ENCODE measurements around the gene BEGAIN. TPM values are rescaled to one million over a fixed set of nuclear protein-coding genes. Genes with fewer than 3 reads are reported as not detected.

Gene BEGAIN
- total RNA-seq, 4 donors from 2014 or later, result 0.25 to 2.2 (median 1.6) TPM

GRCh38 chr14:100588671-100589070 lies 1.5 kb upstream of the BEGAIN start:
- DNase-seq (ENCODE audit: low spot score in 2 of 2), result peak in 1 of 2 donors; percentile 73
- no peak overlapping the region for H3K4me3 ChIP-seq (ENCODE audit: low read depth, poor library complexity, severe bottlenecking)
- TF ChIP-seq, protein P1, sequence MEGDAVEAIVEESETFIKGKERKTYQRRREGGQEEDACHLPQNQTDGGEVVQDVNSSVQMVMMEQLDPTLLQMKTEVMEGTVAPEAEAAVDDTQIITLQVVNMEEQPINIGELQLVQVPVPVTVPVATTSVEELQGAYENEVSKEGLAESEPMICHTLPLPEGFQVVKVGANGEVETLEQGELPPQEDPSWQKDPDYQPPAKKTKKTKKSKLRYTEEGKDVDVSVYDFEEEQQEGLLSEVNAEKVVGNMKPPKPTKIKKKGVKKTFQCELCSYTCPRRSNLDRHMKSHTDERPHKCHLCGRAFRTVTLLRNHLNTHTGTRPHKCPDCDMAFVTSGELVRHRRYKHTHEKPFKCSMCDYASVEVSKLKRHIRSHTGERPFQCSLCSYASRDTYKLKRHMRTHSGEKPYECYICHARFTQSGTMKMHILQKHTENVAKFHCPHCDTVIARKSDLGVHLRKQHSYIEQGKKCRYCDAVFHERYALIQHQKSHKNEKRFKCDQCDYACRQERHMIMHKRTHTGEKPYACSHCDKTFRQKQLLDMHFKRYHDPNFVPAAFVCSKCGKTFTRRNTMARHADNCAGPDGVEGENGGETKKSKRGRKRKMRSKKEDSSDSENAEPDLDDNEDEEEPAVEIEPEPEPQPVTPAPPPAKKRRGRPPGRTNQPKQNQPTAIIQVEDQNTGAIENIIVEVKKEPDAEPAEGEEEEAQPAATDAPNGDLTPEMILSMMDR (IDR thresholded peaks at IDR 0.05), result no peak
- no peak for TF ChIP-seq POLR2A (IDR thresholded peaks at IDR 0.05)
- 70 to 71% methylated on average over 10 of the region's 10 CpGs for WGBS, 2 donors
- intact Hi-C loops (cut with DNase I; ENCODE audit: low total_unique reads), result no loop called here

DNA sequence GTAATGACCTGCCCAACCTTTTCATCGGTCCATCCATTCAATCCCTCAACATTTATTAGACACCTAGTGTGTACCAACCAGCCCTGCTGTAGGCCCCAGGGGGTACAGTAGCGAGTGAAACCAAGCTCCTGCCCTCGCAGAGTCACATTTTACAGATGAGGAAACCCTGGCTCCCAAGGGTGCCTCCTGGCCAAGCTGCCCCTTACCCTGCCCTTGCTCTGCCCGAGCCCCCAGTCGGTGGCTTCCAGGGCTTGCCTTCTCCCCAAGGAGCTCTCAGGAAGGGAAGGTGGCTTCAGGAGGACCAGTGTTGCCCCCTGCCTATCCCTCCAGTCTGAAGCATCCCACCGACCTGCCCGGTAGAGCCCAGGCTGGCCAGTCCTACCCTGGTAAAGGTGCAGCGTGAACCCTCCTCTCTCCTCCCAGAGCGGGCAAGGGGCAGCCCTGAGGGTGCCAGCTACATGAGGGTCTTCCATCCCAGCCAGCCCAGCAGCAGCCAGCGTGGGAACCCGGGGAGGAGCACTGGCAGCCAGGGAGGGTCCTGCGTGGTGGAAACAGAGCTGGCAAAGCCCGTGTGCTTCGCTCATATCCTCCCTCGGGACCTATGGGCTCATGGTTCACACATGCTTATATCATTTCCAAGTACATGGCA lies 670 bp upstream of the BEGAIN start:
- peak in 1 of 2 donors; percentile 82 for DNase-seq (ENCODE audit: low spot score in 2 of 2)
- no peak overlapping the region for H3K4me3 ChIP-seq (ENCODE audit: low read depth, poor library complexity, severe bottlenecking)
- intact Hi-C loops (cut with DNase I; ENCODE audit: low total_unique reads), result no loop called here
- TF ChIP-seq POLR2A (IDR thresholded peaks at IDR 0.05), result no peak
- TF ChIP-seq, protein P1 (IDR thresholded peaks at IDR 0.05), result no peak
- 42 to 52% methylated on average over 14 to 15 of the region's 15 CpGs for WGBS, 2 donors

GRCh38 chr14:100586403-100587085 lies 673 bp downstream of the BEGAIN start:
- 1% methylated on average over 39 to 56 of the region's 62 CpGs for WGBS, 2 donors
- DNase-seq (ENCODE audit: low spot score in 2 of 2), result peak in 1 of 2 donors; percentile 75
- H3K4me3 ChIP-seq (ENCODE audit: low read depth, poor library complexity, severe bottlenecking), result peak overlapping the region; percentile 32
- no peak for TF ChIP-seq POLR2A (IDR thresholded peaks at IDR 0.05)
- TF ChIP-seq, protein P1 (IDR thresholded peaks at IDR 0.05), result no peak
- intact Hi-C loops (cut with DNase I; ENCODE audit: low total_unique reads), result no loop called here

DNA sequence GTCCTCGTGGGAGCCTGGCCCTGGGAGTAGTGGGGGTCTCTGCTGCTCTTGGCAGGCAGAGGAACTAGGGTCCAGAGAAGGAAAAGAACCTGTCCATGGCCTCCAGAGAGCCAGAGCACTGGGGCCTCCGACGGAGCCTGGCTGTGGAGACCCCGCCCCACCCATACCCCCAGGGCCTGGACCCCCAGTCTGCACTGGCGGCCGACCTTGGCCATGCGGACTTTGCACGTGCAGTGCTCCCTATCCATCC lies 1.1 kb downstream of the BEGAIN start:
- peak in 1 of 2 donors; percentile 79 for DNase-seq (ENCODE audit: low spot score in 2 of 2)

DNA sequence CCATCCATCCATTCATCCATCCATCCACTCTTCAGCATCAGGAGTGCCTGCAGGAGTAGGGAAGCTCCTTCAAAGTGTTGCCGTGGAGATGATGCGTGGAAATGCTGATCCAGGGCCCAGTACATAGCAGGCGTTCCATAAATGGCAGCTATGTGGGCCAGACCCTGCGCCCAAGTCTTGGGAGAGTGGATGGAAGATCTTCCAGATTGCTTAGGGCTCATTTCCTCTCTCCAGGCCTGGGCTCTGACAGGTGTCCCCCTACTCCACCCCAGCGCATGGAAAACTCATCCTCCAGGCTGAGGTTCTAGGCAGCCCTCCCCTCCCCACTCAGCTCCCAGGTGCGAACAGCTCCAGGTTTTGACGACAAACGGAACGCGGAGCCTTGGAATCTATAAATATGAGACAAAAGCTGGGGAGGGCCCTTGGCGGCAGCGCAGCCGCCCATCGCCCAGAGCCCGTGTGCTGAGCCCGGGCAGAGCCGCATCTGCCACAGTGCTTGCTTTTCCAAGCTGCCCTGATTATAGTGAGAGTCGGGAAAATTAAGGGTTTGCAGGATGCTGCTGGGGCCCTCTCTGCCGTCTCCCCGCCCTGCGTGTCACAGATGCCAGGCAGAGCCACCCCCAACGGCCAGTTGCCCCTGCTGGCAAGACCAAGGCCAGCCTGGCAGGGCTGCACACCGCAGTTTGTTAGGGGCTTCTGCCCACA lies 1.6 kb downstream of the BEGAIN start:
- peak in 1 of 2 donors; percentile 49 for DNase-seq (ENCODE audit: low spot score in 2 of 2)
- intact Hi-C loops (cut with DNase I; ENCODE audit: low total_unique reads), result no loop called here
- TF ChIP-seq POLR2A (IDR thresholded peaks at IDR 0.05), result no peak
- TF ChIP-seq, protein P1 (IDR thresholded peaks at IDR 0.05), result no peak
- no peak overlapping the region for H3K4me3 ChIP-seq (ENCODE audit: low read depth, poor library complexity, severe bottlenecking)
- WGBS, 2 donors, result 82 to 86% methylated on average over 21 to 23 of the region's 23 CpGs

More for the DNA sequence above, 1.1 kb downstream of the BEGAIN start:
- TF ChIP-seq, protein P1 (IDR thresholded peaks at IDR 0.05), result no peak
- no peak for TF ChIP-seq POLR2A (IDR thresholded peaks at IDR 0.05)
- H3K4me3 ChIP-seq (ENCODE audit: low read depth, poor library complexity, severe bottlenecking), result no peak overlapping the region
- 28 to 40% methylated on average over 1 to 6 of the region's 8 CpGs for WGBS, 2 donors
- intact Hi-C loops (cut with DNase I; ENCODE audit: low total_unique reads), result no loop called here
